HG03060 (cell line): Measurements from ENCODE around the gene GBX1.

Experiments
- ATAC-seq: cut with Tn5 transposase; IDR thresholded peaks from one replicate; pipeline ENCODE4 v1.9.1; 2021; ENCODE audit warnings: low read depth, moderate number of reproducible peaks; ENCODE audit not compliant: unreplicated experiment

GBX1 gene

GRCh38 chr7:151194188-151194587 is 26.7 kb upstream of the GBX1 start:
- ATAC-seq: no peak

- no peak for ATAC-seq
Observed at GRCh38 chr7:151193203-151193978, 25.9 kb upstream of the GBX1 start.

- no peak for ATAC-seq
Observed at GRCh38 chr7:151192002-151192539, 24.6 kb upstream of the GBX1 start.

GRCh38 chr7:151191544-151191943 is 24.1 kb upstream of the GBX1 start:
- ATAC-seq: no peak

- no peak for ATAC-seq
Observed at GRCh38 chr7:151189038-151189437, 21.5 kb upstream of the GBX1 start.

- ATAC-seq: no peak
Observed at GRCh38 chr7:151188252-151188542, 20.7 kb upstream of the GBX1 start.

GRCh38 chr7:151187409-151188251 is 20.1 kb upstream of the GBX1 start:
- ATAC-seq: no peak

- no peak for ATAC-seq
Observed at GRCh38 chr7:151186640-151187408, 19.3 kb upstream of the GBX1 start, which contains the start of gene ASB10. Gene ASB10 (minus strand): TSS chr7:151187250. CDS start chr7:151187130, 120 bp downstream.

- ATAC-seq: no peak
Observed at GRCh38 chr7:151185762-151186639, 18.5 kb upstream of the GBX1 start.

GRCh38 chr7:151181011-151181431 is 13.5 kb upstream of the GBX1 start:
- ATAC-seq: no peak

GRCh38 chr7:151179946-151180345 is 12.5 kb upstream of the GBX1 start:
- no peak for ATAC-seq

GRCh38 chr7:151179287-151179860 is 11.9 kb upstream of the GBX1 start:
- no peak for ATAC-seq

- no peak for ATAC-seq
Observed at GRCh38 chr7:151178831-151179230, 11.3 kb upstream of the GBX1 start.

- ATAC-seq: no peak
Observed at GRCh38 chr7:151178236-151178635, 10.7 kb upstream of the GBX1 start.

GRCh38 chr7:151177310-151177709 is 9.8 kb upstream of the GBX1 start:
- ATAC-seq: no peak

- ATAC-seq: no peak
Observed at GRCh38 chr7:151176401-151176800, 8.9 kb upstream of the GBX1 start.

- ATAC-seq: no peak
Observed at GRCh38 chr7:151175793-151176311, 8.4 kb upstream of the GBX1 start.

- ATAC-seq: no peak
Observed at GRCh38 chr7:151175047-151175792, 7.7 kb upstream of the GBX1 start.
